PC-3 (cell line): Measurements from ENCODE around the gene SEC23A. TPM values are rescaled to one million over a fixed set of nuclear protein-coding genes. Genes with fewer than 3 reads are reported as not detected.

Source experiments
- ATAC-seq: fragments of 200-7000 bp; cut with Tn5 transposase; 2 replicates; pipeline ENCODE4 v1.9.1; 2020; ENCODE audit warnings: mild to moderate bottlenecking, moderate library complexity
- BruUV-seq: library from RNA; stranded (reverse); fragments of 400-500 nt; replicated peaks from 2 replicates; lab custom pipeline; 2021; lab: Mats Ljungman, UMichigan
- CTCF ChIA-PET: fragments of 300-600 bp; sonication (Branson Sonifier 250); formaldehyde crosslinking; loops from one replicate; lab custom pipeline; 2022; ENCODE audit warnings: antibody characterized with exemption; lab: Charles Lee
- POLR2A ChIA-PET: fragments of 300-600 bp; sonication (Branson Sonifier 250); formaldehyde crosslinking; loops from one replicate; lab custom pipeline; 2022; ENCODE audit warnings: antibody characterized with exemption; ENCODE audit not compliant: unreplicated experiment; lab: Charles Lee
- DNase-seq: peaks from one replicate; pipeline ENCODE4 v3.0.0-alpha.2; 2015
- H2AFZ ChIP-seq: fragments of 300-600 bp; sonication (generic); 2 replicates; pipeline ENCODE4 v1.6.0; 2016; ENCODE audit warnings: antibody characterized with exemption, low read length
- H3F3A ChIP-seq: fragments of 300-600 bp; sonication (generic); one replicate; pipeline ENCODE4 v1.6.0; 2017; ENCODE audit warnings: antibody characterized with exemption, low read length, control low read depth, mild to moderate bottlenecking; ENCODE audit not compliant: unreplicated experiment
- H3K27ac ChIP-seq: fragments of 300-600 bp; sonication (generic); 2 replicates; pipeline ENCODE4 v1.5.1; 2016; ENCODE audit warnings: mild to moderate bottlenecking, low read length
- H3K27me3 ChIP-seq: fragments of 300-600 bp; sonication (generic); 2 replicates; pipeline ENCODE4 v1.6.1; 2016; ENCODE audit warnings: low read length, mixed read lengths
- H3K36me3 ChIP-seq: fragments of 300-600 bp; sonication (generic); 2 replicates; pipeline ENCODE4 v1.6.1; 2016; ENCODE audit warnings: low read depth, mixed run types, low read length, mixed read lengths
- H3K4me1 ChIP-seq: fragments of 300-600 bp; sonication (generic); 2 replicates; pipeline ENCODE4 v1.5.1; 2016; ENCODE audit warnings: low read length; ENCODE audit not compliant: insufficient read depth
- H3K4me2 ChIP-seq: fragments of 300-600 bp; sonication (generic); 2 replicates; pipeline ENCODE4 v1.6.0; 2016; ENCODE audit warnings: low read length
- H3K4me3 ChIP-seq: fragments of 300-600 bp; sonication (generic); 2 replicates; pipeline ENCODE4 v1.5.1; 2016; ENCODE audit warnings: mild to moderate bottlenecking, low read length, mixed read lengths
- H3K79me2 ChIP-seq: fragments of 300-600 bp; sonication (generic); 2 replicates; pipeline ENCODE4 v1.6.1; 2017; ENCODE audit warnings: low read length, mixed read lengths
- H3K9ac ChIP-seq: fragments of 300-600 bp; sonication (generic); 2 replicates; pipeline ENCODE4 v1.6.0; 2016; ENCODE audit warnings: mild to moderate bottlenecking, low read length
- H3K9me2 ChIP-seq: fragments of 300-600 bp; sonication (generic); replicated peaks from 2 replicates; pipeline ENCODE4 v1.6.1; 2016; ENCODE audit warnings: mixed run types, low read length, mixed read lengths
- H3K9me3 ChIP-seq: fragments of 300-600 bp; sonication (generic); 2 replicates; pipeline ENCODE4 v1.6.1; 2016; ENCODE audit warnings: low read length, mixed read lengths
- H4K20me1 ChIP-seq: fragments of 300-600 bp; sonication (generic); 2 replicates; pipeline ENCODE4 v1.6.1; 2016; ENCODE audit warnings: low read length, mixed read lengths
- EZH2 ChIP-seq: fragments of 300-600 bp; sonication (generic); IDR thresholded peaks from one replicate; pipeline ENCODE4 v1.6.1; 2017; ENCODE audit warnings: antibody characterized with exemption, mild to moderate bottlenecking, low read length; ENCODE audit not compliant: unreplicated experiment
- EZH2phosphoT487 ChIP-seq: fragments of 300-600 bp; sonication (generic); IDR thresholded peaks from 2 replicates; pipeline ENCODE4 v1.6.1; 2018; ENCODE audit warnings: mild to moderate bottlenecking, antibody characterized with exemption, low read length, borderline replicate concordance
- intact Hi-C: fragments of 100-400 bp; cut with micrococcal nuclease; formaldehyde crosslinking; loops from 2 replicates; pipeline ENCODE4 v1.9.0; 2023
- total RNA-seq: library from RNA; depleted of rRNA; stranded (reverse); fragments of >200 nt; gene quantifications from 2 replicates; pipeline ENCODE4 v1.2.3, GENCODE V29; 2014
- TF ChIP-seq, protein P1 (sequence below): fragments of 300-600 bp; sonication (generic); conservative IDR thresholded peaks from 2 replicates; pipeline ENCODE4 v1.5.1; 2017; ENCODE audit warnings: antibody characterized with exemption, low read depth, mild to moderate bottlenecking, low read length

The SEC23A gene
- total RNA-seq, 1 experiment from 2014 or later = 67.0 TPM

GRCh38 chr14:39083127-39083526 lies 19.9 kb downstream of the SEC23A start:
- H3K9ac ChIP-seq = no peak overlapping the region
- H2AFZ ChIP-seq = no peak overlapping the region
- H3K4me3 ChIP-seq = no peak overlapping the region
- POLR2A ChIA-PET = no interaction called here
- no peak overlapping the region for H3K27ac ChIP-seq
- H3K9me3 ChIP-seq = no peaks in the 10 kb centered on the region
- CTCF ChIA-PET = no interaction called here
- no TSS peak for BruUV-seq
- TF ChIP-seq EZH2phosphoT487 = no peak
- no peak for TF ChIP-seq EZH2
- TF ChIP-seq, protein P1, sequence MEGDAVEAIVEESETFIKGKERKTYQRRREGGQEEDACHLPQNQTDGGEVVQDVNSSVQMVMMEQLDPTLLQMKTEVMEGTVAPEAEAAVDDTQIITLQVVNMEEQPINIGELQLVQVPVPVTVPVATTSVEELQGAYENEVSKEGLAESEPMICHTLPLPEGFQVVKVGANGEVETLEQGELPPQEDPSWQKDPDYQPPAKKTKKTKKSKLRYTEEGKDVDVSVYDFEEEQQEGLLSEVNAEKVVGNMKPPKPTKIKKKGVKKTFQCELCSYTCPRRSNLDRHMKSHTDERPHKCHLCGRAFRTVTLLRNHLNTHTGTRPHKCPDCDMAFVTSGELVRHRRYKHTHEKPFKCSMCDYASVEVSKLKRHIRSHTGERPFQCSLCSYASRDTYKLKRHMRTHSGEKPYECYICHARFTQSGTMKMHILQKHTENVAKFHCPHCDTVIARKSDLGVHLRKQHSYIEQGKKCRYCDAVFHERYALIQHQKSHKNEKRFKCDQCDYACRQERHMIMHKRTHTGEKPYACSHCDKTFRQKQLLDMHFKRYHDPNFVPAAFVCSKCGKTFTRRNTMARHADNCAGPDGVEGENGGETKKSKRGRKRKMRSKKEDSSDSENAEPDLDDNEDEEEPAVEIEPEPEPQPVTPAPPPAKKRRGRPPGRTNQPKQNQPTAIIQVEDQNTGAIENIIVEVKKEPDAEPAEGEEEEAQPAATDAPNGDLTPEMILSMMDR = no peak
- H3F3A ChIP-seq = no peaks in the 10 kb centered on the region
- 0 out of 2 replicates have a peak, but pooled peaks cover 3% of the 10 kb centered on the region for H4K20me1 ChIP-seq
- intact Hi-C loops = no loop called here
- no peaks in the 10 kb centered on the region for H3K27me3 ChIP-seq
- no peaks in the 10 kb centered on the region for H3K4me1 ChIP-seq
- H3K4me2 ChIP-seq = no peak overlapping the region
- no peak for ATAC-seq
- H3K9me2 ChIP-seq = no peaks in the 10 kb centered on the region
- no peak for DNase-seq
- no peaks in the 10 kb centered on the region for H3K79me2 ChIP-seq
- H3K36me3 ChIP-seq = peaks cover 34% of the 10 kb centered on the region

DNA sequence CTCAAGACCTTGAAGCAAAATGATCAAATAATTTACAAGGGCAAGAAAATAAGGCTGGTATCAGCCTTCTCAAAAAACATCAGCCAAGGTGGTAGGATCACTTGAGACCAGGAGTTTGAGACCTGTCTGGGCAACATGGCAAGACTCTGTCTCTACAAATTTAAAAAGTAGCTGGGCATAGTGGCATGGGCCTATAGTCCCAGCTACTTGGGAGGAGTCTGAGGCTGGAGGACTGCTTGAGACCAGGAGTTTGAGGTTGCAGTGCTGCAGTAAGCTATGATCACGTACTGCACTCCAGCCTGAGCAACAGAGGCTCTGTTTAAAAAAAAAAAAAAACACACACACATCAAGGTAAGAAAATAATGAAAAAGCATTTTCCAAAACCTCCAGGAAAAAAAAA lies 22.1 kb downstream of the SEC23A start:
- BruUV-seq = no TSS peak
- Histone ChIP-seq H3K79me2 (no peaks in the 10 kb centered on the region), H3K9me2 (no peaks in the 10 kb centered on the region), H3K9me3 (no peaks in the 10 kb centered on the region), H3K4me1 (no peaks in the 10 kb centered on the region), H4K20me1 (no peaks in the 10 kb centered on the region), H3K36me3 (peaks cover 27% of the 10 kb centered on the region), H3F3A (no peaks in the 10 kb centered on the region), H3K27me3 (no peaks in the 10 kb centered on the region), H3K9ac (no peak overlapping the region), H2AFZ (no peak overlapping the region), H3K4me3 (no peak overlapping the region), H3K4me2 (no peak overlapping the region), H3K27ac (no peak overlapping the region)
- ATAC-seq (no peak), DNase-seq (no peak)
- intact Hi-C loops = no loop called here
- TF ChIP-seq EZH2 (no peak), EZH2phosphoT487 (no peak)
- TF ChIP-seq, protein P1 = no peak
- ChIA-PET CTCF (no interaction called here), POLR2A (no interaction called here)

DNA sequence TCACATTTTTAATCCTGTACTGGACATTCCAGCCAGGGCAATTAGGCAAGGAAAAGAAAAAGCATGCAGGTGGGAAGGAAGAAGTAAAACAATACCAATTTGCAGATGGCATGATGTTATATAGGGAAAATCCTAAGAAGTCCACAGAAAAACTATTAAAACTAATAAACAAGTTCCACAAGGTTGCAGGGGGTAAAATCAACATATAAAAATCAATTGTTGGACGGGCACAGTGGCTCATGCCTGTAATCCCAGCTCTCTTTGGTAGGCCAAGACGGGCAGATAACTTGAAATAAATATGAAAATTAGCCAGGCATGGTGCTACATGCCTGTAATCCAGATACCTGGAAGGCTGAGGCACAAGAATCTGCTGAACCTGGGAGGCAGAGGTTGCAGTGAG lies 31.9 kb downstream of the SEC23A start:
- Histone ChIP-seq H3F3A (no peaks in the 10 kb centered on the region), H3K4me2 (no peak overlapping the region), H3K36me3 (peaks cover 18% of the 10 kb centered on the region), H3K9me3 (no peaks in the 10 kb centered on the region), H3K27me3 (no peaks in the 10 kb centered on the region), H2AFZ (no peak overlapping the region), H3K27ac (no peak overlapping the region), H3K9ac (no peak overlapping the region), H3K4me3 (no peak overlapping the region), H3K4me1 (no peaks in the 10 kb centered on the region), H4K20me1 (no peaks in the 10 kb centered on the region), H3K9me2 (no peaks in the 10 kb centered on the region), H3K79me2 (no peaks in the 10 kb centered on the region)
- CTCF ChIA-PET = no interaction called here
- POLR2A ChIA-PET = no interaction called here
- intact Hi-C loops = no loop called here
- DNase-seq = no peak
- BruUV-seq = no TSS peak
- TF ChIP-seq EZH2 = no peak
- TF ChIP-seq EZH2phosphoT487 = no peak
- TF ChIP-seq, protein P1 = no peak
- no peak for ATAC-seq
